Activated CD4-positive, alpha-beta T cell treated with anti-CD3 and anti-CD28 coated beads, Interleukin-2, Interleukin-6, amounts not matched to agents 100 ng/mL and 50 ng/mL, durations not matched to agents 16 hours and 8 hours (primary cell): ENCODE results near the gene DYNLT5.
"Not testable (repeated sequence)": the region's sequence is repeated elsewhere in the genome, so short reads cannot be mapped to it uniquely, and the experiment has no call there.

ENCODE experiments used
- DNase-seq: peaks from one replicate; pipeline ENCODE4 v3.0.0-alpha.2; 2020

DYNLT5 gene

DNA sequence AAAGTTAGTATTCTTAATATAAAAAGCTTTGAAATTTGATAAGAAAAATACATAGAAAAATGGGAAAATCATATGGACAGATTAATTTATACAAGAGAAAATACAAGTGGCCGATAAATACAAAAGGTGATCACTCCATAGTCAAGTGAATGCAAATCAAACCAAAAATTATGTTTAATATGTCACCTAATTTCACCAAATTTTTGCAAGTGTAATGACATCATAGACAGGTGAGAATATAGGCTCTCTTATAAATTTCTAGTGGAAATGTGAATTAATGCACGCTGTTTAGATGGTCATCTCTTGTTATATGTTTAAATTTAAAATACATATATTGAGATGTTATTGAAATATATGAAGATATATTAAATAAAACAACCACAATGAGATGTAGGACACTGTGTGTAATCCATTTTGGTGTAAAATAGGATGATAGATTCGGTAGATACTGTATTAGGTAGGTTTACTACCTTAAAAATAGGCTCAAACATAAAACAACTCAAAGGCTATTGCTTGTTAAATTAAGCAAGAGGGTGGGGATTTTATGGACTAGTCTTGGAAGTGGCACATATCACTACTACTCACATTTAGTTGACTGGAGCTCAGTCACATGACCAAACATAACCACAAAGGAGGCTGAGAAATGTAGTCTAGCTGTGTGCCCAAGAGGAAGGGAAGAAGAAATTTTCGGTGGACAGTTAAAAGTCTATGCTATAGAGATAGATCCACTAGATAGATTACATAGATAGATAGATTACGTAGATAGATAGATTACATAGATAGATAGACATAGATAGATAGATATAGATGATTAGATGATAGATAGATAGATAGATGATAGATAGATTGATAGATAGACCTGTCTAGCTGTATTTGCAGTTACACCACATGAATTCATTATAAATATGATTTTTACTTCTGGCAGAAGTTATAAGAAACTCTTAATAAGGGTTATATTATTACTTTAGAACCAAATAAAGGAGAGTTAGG, 39.7 kb downstream of the DYNLT5 start:
- no peak for DNase-seq

DNA sequence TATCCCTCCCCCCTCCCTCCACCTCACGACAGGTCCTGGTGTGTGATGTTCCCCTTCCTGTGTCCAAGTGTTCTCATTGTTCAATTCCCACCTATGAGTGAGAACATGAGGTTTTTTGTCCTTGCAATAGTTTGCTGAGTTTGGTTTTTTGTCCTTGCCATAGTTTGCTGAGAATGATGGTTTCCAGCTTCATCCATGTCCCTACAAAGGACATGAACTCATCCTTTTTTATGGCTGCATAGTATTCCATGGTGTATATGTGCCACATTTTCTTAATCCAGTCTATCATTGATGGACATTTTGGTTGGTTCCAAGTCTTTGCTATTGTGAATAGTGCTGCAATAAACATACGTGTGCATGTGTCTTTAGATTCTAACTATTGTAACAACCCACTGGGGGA, 43.6 kb downstream of the DYNLT5 start:
- not testable (repeated sequence) for DNase-seq

DNA sequence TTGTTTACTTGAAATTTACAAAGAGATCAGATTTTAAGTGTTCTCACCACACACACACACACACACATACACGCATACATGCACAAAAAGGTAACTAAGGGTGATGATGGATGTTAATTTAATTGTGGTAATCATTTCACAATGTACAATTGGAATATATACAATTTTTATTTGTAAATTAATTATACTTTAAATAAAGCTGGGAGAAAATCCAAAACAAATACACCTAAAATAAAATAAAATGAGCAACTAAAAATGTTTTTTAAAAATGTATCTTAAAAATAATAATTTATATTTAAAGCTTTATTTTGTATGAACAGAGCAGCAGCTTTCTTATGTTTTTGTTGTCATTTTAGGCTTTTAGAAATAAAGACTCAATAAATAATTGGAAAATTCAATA, 57.0 kb downstream of the DYNLT5 start:
- DNase-seq: no peak

DNA sequence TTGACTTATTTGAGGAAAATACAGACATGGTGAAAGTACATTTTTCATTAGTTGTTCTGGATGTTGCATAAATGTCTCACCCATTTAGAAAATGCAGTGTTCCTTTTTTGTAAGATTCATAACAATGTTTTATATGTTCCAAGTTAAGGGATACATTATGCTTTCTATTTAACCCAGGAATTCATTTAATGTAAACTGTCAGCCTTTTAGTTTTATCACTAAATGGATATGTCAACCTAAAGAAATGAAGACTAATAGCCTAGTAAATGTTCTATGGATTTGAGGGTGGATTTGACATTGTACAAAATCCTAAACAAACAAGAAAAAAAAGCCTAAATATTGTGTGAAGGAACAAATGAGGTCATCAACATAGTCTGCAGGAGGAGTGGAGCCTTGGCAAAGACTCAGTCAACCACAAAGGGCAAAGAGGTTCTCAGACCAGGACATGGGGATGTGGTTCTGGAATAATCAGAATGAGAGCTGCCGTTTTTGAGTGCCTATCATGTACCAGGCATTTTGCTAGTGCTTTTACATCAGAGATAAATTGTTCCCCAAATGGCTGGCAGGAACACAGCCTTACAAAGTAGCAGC, 57.6 kb downstream of the DYNLT5 start:
- no peak for DNase-seq

DNA sequence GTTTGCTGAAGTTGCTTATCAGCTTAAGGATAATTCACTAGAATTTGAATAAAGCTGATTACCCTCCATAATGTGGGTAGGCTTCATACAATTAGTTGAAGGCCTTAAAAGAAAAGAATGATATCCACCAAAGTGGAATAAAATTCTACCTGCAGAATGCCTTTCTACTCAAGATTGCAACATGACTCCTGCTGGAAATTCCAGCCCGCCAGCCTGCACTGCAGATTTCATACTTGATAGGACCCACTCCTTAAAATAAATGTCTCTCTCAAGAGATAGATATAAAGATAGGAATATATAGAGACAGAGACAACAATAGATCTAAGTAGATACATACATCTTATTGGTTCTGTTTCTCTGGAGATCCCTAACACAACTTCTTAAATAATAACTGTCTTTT, 72.5 kb downstream of the DYNLT5 start:
- no peak for DNase-seq
